Esophagus squamous epithelium (tissue), 4 donors: Measurements from ENCODE around the gene NRAP.

Experiments
- POLR2A ChIP-seq, 4 donors: fragments of 450-650 bp; IDR thresholded peaks; one replicate each; pipeline ENCODE4 v1.6.1; 2017; ENCODE audit warnings: antibody characterized with exemption in 4 of 4, mild to moderate bottlenecking in 4 of 4, moderate library complexity in 3 of 4
- TF ChIP-seq, protein P1 (sequence below), 6 experiments: fragments of 450-650 bp in 4 of 6; fragments of 200-600 bp in 2 of 6; sonication (generic) in 2 of 6; IDR thresholded peaks; one replicate each; pipeline ENCODE4 v1.5.1; 2016 to 2019; ENCODE audit warnings: antibody characterized with exemption in 6 of 6, mild to moderate bottlenecking in 4 of 6, moderate library complexity in 4 of 6

DNA sequence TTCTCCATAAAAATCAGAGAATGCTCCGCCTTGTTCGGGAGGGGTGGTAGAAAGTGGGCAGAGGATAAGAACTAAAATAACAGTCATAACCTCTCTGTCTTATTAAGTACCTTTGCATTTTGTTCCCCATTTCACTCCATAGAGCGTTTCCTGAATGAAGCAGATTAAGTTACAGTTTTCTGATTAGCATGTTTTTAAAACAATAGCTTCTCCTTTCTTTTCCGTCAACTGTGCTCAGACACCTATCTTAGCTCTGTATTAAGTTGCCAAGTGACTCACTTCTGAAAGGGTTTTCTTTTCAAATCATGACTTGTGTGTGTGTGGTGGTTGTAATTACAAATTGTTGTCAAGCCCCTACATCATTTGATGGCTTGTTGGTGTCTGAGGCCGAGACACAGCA, 109.6 kb downstream of the NRAP start:
- no peak for TF ChIP-seq POLR2A (IDR thresholded peaks at IDR 0.05)
- TF ChIP-seq, protein P1, sequence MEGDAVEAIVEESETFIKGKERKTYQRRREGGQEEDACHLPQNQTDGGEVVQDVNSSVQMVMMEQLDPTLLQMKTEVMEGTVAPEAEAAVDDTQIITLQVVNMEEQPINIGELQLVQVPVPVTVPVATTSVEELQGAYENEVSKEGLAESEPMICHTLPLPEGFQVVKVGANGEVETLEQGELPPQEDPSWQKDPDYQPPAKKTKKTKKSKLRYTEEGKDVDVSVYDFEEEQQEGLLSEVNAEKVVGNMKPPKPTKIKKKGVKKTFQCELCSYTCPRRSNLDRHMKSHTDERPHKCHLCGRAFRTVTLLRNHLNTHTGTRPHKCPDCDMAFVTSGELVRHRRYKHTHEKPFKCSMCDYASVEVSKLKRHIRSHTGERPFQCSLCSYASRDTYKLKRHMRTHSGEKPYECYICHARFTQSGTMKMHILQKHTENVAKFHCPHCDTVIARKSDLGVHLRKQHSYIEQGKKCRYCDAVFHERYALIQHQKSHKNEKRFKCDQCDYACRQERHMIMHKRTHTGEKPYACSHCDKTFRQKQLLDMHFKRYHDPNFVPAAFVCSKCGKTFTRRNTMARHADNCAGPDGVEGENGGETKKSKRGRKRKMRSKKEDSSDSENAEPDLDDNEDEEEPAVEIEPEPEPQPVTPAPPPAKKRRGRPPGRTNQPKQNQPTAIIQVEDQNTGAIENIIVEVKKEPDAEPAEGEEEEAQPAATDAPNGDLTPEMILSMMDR (IDR thresholded peaks at IDR 0.05): no peak
